ENCODE data around the gene TOGARAM1.

Gene TOGARAM1, protein sequence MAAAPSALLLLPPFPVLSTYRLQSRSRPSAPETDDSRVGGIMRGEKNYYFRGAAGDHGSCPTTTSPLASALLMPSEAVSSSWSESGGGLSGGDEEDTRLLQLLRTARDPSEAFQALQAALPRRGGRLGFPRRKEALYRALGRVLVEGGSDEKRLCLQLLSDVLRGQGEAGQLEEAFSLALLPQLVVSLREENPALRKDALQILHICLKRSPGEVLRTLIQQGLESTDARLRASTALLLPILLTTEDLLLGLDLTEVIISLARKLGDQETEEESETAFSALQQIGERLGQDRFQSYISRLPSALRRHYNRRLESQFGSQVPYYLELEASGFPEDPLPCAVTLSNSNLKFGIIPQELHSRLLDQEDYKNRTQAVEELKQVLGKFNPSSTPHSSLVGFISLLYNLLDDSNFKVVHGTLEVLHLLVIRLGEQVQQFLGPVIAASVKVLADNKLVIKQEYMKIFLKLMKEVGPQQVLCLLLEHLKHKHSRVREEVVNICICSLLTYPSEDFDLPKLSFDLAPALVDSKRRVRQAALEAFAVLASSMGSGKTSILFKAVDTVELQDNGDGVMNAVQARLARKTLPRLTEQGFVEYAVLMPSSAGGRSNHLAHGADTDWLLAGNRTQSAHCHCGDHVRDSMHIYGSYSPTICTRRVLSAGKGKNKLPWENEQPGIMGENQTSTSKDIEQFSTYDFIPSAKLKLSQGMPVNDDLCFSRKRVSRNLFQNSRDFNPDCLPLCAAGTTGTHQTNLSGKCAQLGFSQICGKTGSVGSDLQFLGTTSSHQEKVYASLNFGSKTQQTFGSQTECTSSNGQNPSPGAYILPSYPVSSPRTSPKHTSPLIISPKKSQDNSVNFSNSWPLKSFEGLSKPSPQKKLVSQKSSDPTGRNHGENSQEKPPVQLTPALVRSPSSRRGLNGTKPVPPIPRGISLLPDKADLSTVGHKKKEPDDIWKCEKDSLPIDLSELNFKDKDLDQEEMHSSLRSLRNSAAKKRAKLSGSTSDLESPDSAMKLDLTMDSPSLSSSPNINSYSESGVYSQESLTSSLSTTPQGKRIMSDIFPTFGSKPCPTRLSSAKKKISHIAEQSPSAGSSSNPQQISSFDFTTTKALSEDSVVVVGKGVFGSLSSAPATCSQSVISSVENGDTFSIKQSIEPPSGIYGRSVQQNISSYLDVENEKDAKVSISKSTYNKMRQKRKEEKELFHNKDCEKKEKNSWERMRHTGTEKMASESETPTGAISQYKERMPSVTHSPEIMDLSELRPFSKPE (N-terminal part only)

DNA sequence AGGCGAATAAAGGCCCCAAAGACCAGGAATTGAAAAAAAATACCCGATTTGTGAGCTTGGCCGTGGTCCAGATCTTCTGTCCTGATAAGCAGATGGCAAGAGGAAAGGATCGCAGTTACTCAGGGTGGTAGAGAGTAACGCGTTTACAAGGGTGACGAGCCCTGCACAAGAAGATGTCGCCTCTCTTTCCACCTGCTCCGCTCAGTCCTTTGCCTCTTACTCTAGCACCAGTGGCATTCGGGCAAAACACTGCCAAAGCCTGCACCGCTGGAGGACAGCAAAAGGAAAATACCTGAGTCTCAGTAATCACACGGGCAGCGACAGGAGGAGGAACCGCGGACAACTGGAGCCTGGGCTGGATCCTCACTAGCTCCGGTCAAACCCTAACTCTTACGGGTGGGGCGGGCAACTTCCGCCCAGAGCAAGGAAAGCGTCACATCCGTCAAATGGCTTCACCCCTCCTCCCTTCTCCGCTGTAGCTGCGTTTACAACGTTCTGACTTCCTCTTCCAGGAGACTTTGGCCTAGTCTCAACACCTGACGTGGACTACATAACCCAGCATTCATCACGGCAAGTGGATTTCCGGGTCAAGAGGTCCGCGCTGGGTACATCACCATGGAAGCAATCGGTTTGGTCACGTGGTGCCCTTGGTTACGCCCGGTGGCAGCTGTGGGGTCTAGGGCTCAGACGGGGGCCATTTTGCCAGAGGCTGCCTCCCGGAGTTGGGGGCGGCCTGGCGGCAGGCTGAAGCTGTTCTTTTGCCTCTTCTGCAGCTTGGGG lies at the start of gene TOGARAM1, which contains the start of gene KLHL28:
Gene TOGARAM1, plus strand, starts transcription at position 637 of the 780 bp plus-strand sequence. CDS start 232 bp downstream, outside the sequence.
Gene KLHL28, minus strand, starts transcription at position 394 of the 780 bp plus-strand sequence. CDS start 16,019 bp downstream, outside the sequence.
- TF ChIP-seq, protein P1, sequence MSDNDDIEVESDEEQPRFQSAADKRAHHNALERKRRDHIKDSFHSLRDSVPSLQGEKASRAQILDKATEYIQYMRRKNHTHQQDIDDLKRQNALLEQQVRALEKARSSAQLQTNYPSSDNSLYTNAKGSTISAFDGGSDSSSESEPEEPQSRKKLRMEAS (IDR thresholded peaks at IDR 0.05; ENCODE audit: low read depth, low read length) = peak; percentile 99
- peak; percentile 83 for TF ChIP-seq POLR2A (IDR thresholded peaks at IDR 0.05; ENCODE audit: extremely low read depth, insufficient read length)
- peak; percentile 89 for TF ChIP-seq MYC (IDR thresholded peaks at IDR 0.05; ENCODE audit: low read depth, low read length)
- TF ChIP-seq, protein P2, sequence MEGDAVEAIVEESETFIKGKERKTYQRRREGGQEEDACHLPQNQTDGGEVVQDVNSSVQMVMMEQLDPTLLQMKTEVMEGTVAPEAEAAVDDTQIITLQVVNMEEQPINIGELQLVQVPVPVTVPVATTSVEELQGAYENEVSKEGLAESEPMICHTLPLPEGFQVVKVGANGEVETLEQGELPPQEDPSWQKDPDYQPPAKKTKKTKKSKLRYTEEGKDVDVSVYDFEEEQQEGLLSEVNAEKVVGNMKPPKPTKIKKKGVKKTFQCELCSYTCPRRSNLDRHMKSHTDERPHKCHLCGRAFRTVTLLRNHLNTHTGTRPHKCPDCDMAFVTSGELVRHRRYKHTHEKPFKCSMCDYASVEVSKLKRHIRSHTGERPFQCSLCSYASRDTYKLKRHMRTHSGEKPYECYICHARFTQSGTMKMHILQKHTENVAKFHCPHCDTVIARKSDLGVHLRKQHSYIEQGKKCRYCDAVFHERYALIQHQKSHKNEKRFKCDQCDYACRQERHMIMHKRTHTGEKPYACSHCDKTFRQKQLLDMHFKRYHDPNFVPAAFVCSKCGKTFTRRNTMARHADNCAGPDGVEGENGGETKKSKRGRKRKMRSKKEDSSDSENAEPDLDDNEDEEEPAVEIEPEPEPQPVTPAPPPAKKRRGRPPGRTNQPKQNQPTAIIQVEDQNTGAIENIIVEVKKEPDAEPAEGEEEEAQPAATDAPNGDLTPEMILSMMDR (IDR thresholded peaks at IDR 0.05; ENCODE audit: low read depth, low read length) = no peak
- DNase-seq (ENCODE audit: low read depth) = peak; percentile 99
- peak within 1 kb of the TSS; percentile 97 for H3K4me3 ChIP-seq (ENCODE audit: low read depth, low read length)

DNA sequence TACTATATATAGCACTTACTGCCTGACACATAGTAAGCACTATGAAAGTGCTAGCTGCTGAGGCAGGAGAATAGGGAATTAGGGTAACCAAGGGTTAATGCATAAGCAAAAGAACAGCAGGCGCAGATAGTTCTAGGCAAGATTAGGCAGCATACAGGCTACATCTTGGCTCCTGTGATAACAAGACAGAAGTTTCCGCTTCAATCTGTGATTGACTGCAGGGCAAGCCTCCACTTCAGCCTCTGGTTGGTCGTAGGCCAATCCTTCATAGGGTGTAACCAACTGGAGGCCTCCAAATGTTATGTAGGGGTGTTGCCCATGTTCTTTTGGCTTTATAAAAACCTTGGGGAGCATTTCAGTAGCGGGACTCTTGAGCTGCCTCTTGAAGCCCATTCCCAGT lies 47.1 kb upstream of the TOGARAM1 start:
- DNase-seq (ENCODE audit: low read depth) = no peak
- no peak overlapping the region for H3K4me3 ChIP-seq (ENCODE audit: low read depth, low read length)
- TF ChIP-seq MYC (IDR thresholded peaks at IDR 0.05; ENCODE audit: low read depth, low read length) = no peak

DNA sequence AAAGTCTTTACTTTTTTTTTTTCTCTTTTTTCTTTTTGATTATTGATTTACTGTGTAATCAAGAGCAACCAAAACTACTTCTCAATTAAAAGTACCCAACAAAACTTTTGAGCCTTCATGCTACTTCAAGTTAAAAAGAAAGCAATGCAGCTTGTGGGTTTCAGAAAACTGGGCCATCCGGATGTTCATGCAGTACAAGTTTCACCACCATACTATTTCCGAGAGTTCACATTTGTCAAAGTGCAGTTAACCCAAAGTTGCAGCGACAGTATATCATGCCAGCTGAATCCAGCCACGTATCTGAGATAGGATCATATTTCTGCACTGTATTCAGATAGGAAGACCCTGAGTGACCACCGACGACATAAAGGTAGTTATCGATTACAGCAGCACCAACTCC lies 33.2 kb upstream of the TOGARAM1 start:
- DNase-seq (ENCODE audit: low read depth) = no peak
- no peak overlapping the region for H3K4me3 ChIP-seq (ENCODE audit: low read depth, low read length)
- TF ChIP-seq, protein P1 (IDR thresholded peaks at IDR 0.05; ENCODE audit: low read depth, low read length) = no peak
- TF ChIP-seq, protein P2 (IDR thresholded peaks at IDR 0.05; ENCODE audit: low read depth, low read length) = no peak
- TF ChIP-seq MYC (IDR thresholded peaks at IDR 0.05; ENCODE audit: low read depth, low read length) (no peak), POLR2A (IDR thresholded peaks at IDR 0.05; ENCODE audit: extremely low read depth, insufficient read length) (no peak)

DNA sequence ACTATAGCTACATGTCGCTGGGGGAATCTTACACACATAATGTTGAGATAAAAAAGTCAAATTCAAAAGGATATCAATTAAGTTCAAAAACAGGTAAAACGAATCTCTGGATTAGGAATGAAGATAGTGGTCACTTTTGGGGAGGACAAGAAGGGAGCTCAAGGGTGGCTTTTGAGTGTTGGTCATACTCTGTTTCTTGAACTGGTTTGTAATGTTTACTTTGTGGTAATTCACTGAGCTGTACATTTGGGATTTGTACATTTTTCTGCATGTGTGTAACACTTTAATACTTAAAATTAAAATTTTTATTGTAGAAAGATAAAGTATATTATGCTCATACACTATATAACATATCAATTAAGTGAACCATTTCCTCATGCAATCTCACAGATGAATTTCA lies 26.8 kb upstream of the TOGARAM1 start:
- TF ChIP-seq POLR2A (IDR thresholded peaks at IDR 0.05; ENCODE audit: extremely low read depth, insufficient read length) (no peak), MYC (IDR thresholded peaks at IDR 0.05; ENCODE audit: low read depth, low read length) (no peak)
- TF ChIP-seq, protein P2 (IDR thresholded peaks at IDR 0.05; ENCODE audit: low read depth, low read length) = no peak
- TF ChIP-seq, protein P1 (IDR thresholded peaks at IDR 0.05; ENCODE audit: low read depth, low read length) = no peak
- no peak for DNase-seq (ENCODE audit: low read depth)
- no peak overlapping the region for H3K4me3 ChIP-seq (ENCODE audit: low read depth, low read length)

DNA sequence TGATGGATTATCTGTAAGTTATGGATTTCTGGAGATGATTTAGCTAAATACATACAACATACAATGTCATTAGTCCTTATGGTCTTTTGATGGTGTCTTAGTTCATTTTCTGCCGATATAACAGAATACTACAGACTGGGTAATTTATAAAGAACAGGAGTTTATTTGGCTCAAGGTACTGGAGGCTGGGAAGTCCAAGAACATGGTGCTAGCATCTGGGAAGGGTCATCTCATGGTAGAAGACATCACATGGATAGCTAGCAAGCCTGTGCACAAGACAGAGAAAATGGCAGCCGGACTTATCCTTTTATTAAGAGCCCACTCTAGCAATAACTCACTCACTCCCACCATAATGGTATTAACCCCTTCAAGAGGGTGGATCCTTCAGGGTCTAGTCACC lies 24.4 kb upstream of the TOGARAM1 start:
- TF ChIP-seq, protein P2 (IDR thresholded peaks at IDR 0.05; ENCODE audit: low read depth, low read length) = no peak
- TF ChIP-seq MYC (IDR thresholded peaks at IDR 0.05; ENCODE audit: low read depth, low read length) (no peak), POLR2A (IDR thresholded peaks at IDR 0.05; ENCODE audit: extremely low read depth, insufficient read length) (no peak)
- TF ChIP-seq, protein P1 (IDR thresholded peaks at IDR 0.05; ENCODE audit: low read depth, low read length) = no peak
- no peak for DNase-seq (ENCODE audit: low read depth)
- H3K4me3 ChIP-seq (ENCODE audit: low read depth, low read length) = no peak overlapping the region

Measured in NB4 (cell line).